GM21825 (cell line): ENCODE results near the gene RNF31.
"Not testable (repeated sequence)": the region's sequence is repeated elsewhere in the genome, so short reads cannot be mapped to it uniquely, and the experiment has no call there.

Experiments used
- ATAC-seq: cut with Tn5 transposase; IDR thresholded peaks from one replicate; pipeline ENCODE4 v1.9.1; 2021; ENCODE audit warnings: mild to moderate bottlenecking, moderate library complexity; ENCODE audit not compliant: unreplicated experiment

The RNF31 gene

GRCh38 chr14:24197056-24197450 lies 49.8 kb downstream of the RNF31 start:
- ATAC-seq, result no peak

GRCh38 chr14:24198814-24199524 lies 51.7 kb downstream of the RNF31 start:
- ATAC-seq, result no peak

- not testable (repeated sequence) for ATAC-seq
Measured at GRCh38 chr14:24202538-24202937, 55.2 kb downstream of the RNF31 start.

- not testable (repeated sequence) for ATAC-seq
Measured at GRCh38 chr14:24203249-24203886, 56.1 kb downstream of the RNF31 start.

- no peak for ATAC-seq
Measured at GRCh38 chr14:24204163-24205146, 57.2 kb downstream of the RNF31 start.

- ATAC-seq, result no peak
Measured at GRCh38 chr14:24206260-24207103, 59.2 kb downstream of the RNF31 start.

GRCh38 chr14:24207104-24207551 lies 59.8 kb downstream of the RNF31 start:
- ATAC-seq, result no peak

GRCh38 chr14:24207625-24208024 lies 60.3 kb downstream of the RNF31 start:
- ATAC-seq, result no peak
